Esophagus squamous epithelium (tissue), 5 donors: Measurements from ENCODE around the gene DHCR24. TPM values are rescaled to one million over a fixed set of nuclear protein-coding genes. Genes with fewer than 3 reads are reported as not detected.

ENCODE experiments used
- DNase-seq: peaks from one replicate; lab custom pipeline; 2025; lab: John Stamatoyannopoulos, UW
- H3K27ac ChIP-seq, 4 donors: fragments of 200-600 bp; sonication (generic); one replicate each; pipeline ENCODE4 v1.5.1; 2016 to 2019; ENCODE audit warnings: mild to moderate bottlenecking in 1 of 4
- H3K27me3 ChIP-seq, 4 donors: fragments of 200-600 bp; sonication (generic); 1 replicate in 3 of 4; 2 replicates in 1 of 4; pipeline versions ENCODE4 v1.5.1 to v1.6.0; 2017 to 2021; ENCODE audit warnings: antibody characterized with exemption in 1 of 4
- H3K36me3 ChIP-seq, 3 donors: fragments of 200-600 bp; sonication (generic); one replicate each; pipeline ENCODE4 v1.5.1; 2016 to 2019
- H3K4me1 ChIP-seq, 3 donors: fragments of 200-600 bp; sonication (generic); one replicate each; pipeline ENCODE4 v1.5.1; 2017 to 2019
- H3K4me3 ChIP-seq, 4 donors: fragments of 200-600 bp; sonication (generic); 1 replicate in 3 of 4; 2 replicates in 1 of 4; pipeline ENCODE4 v1.5.1; 2016 to 2019; ENCODE audit warnings: mild to moderate bottlenecking in 2 of 4, moderate library complexity in 1 of 4
- H3K9me3 ChIP-seq, 3 donors: fragments of 200-600 bp; sonication (generic); one replicate each; pipeline ENCODE4 v1.5.1; 2016 to 2019
- POLR2A ChIP-seq, 4 donors: fragments of 450-650 bp; IDR thresholded peaks; one replicate each; pipeline ENCODE4 v1.6.1; 2017; ENCODE audit warnings: antibody characterized with exemption in 4 of 4, mild to moderate bottlenecking in 4 of 4, moderate library complexity in 3 of 4
- WGBS, 2 donors: methylation state at CpG; one replicate each; pipeline ENCODE4 v1.1.5; 2018; 5-methylcytosine and 5-hydroxymethylcytosine counted together
- intact Hi-C: fragments of 100-400 bp; cut with DNase I; formaldehyde crosslinking; loops from one replicate; pipeline ENCODE4 v1.15.0; 2022
- total RNA-seq, 4 donors: library from RNA; depleted of rRNA; stranded (reverse); fragments of >200 nt; gene quantifications; one replicate each; pipeline ENCODE4 v1.1.0, GENCODE V29; 2016
- TF ChIP-seq, protein P1 (sequence below), 6 experiments: fragments of 450-650 bp in 4 of 6; fragments of 200-600 bp in 2 of 6; sonication (generic) in 2 of 6; IDR thresholded peaks; one replicate each; pipeline ENCODE4 v1.5.1; 2016 to 2019; ENCODE audit warnings: antibody characterized with exemption in 6 of 6, mild to moderate bottlenecking in 4 of 6, moderate library complexity in 4 of 6
- donor health status: DM: yes; HTN: yes; CAD: no.

DHCR24 gene
- total RNA-seq, 4 donors from 2014 or later = 285 to 499 (median 340) TPM

DNA sequence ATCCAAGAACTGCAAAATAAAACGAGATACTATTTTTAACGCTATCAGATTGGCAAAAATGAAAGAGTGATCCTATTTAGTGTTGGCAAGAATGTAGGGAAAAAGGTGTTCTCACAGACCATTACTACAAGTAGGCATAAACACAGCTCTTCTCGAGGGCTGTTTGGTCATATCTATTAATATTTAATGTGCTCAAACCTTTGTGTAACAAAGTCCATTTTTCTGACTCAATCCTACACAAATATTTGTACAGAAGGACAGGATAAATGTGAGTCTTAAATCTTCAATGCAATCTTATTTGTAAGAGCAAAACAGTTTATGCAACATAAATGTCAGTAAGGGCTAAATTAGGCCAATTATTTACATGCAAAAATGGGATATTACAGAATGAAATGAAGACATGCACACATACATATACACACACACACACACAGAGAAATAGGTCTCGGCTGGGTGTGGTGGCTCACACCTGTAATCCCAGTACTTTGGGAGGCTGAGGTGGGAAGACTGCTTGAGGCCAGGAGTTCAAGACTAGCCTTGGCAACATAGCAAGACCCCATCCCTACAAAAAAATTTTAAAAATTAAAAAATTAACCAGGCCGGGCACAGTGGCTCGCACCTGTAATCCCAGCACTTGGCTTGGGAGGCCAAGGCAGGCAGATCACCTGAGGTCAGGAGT, 17.7 kb downstream of the DHCR24 start:
- Histone ChIP-seq H3K36me3 (peaks cover 18 to 100% (median 29%) of the 10 kb centered on the region in 3 donors), H3K9me3 (no peaks in the 10 kb centered on the region), H3K27me3 (no peaks in the 10 kb centered on the region), H3K4me1 (no peaks in the 10 kb centered on the region), H3K4me3 (no peak overlapping the region), H3K27ac (no peak overlapping the region)
- intact Hi-C loops = no loop called here
- WGBS, 2 donors = 87 to 92% methylated on average over 6 of the region's 6 CpGs
- DNase-seq = no peak
- TF ChIP-seq, protein P1, sequence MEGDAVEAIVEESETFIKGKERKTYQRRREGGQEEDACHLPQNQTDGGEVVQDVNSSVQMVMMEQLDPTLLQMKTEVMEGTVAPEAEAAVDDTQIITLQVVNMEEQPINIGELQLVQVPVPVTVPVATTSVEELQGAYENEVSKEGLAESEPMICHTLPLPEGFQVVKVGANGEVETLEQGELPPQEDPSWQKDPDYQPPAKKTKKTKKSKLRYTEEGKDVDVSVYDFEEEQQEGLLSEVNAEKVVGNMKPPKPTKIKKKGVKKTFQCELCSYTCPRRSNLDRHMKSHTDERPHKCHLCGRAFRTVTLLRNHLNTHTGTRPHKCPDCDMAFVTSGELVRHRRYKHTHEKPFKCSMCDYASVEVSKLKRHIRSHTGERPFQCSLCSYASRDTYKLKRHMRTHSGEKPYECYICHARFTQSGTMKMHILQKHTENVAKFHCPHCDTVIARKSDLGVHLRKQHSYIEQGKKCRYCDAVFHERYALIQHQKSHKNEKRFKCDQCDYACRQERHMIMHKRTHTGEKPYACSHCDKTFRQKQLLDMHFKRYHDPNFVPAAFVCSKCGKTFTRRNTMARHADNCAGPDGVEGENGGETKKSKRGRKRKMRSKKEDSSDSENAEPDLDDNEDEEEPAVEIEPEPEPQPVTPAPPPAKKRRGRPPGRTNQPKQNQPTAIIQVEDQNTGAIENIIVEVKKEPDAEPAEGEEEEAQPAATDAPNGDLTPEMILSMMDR (IDR thresholded peaks at IDR 0.05) = no peak
- no peak for TF ChIP-seq POLR2A (IDR thresholded peaks at IDR 0.05)

- 71 to 96% methylated on average over 4 of the region's 4 CpGs for WGBS, 2 donors
- no peak overlapping the region for H3K27ac ChIP-seq
- TF ChIP-seq POLR2A (IDR thresholded peaks at IDR 0.05) = no peak
- TF ChIP-seq, protein P1 (IDR thresholded peaks at IDR 0.05) = no peak
- H3K9me3 ChIP-seq = no peaks in the 10 kb centered on the region
- H3K36me3 ChIP-seq = peaks cover 18 to 100% (median 27%) of the 10 kb centered on the region in 3 donors
- no peak overlapping the region for H3K4me3 ChIP-seq
- H3K27me3 ChIP-seq = no peaks in the 10 kb centered on the region
- intact Hi-C loops = no loop called here
- no peaks in the 10 kb centered on the region for H3K4me1 ChIP-seq
- DNase-seq = no peak
Observed at GRCh38 chr1:54867717-54868057, 19.3 kb downstream of the DHCR24 start.

DNA sequence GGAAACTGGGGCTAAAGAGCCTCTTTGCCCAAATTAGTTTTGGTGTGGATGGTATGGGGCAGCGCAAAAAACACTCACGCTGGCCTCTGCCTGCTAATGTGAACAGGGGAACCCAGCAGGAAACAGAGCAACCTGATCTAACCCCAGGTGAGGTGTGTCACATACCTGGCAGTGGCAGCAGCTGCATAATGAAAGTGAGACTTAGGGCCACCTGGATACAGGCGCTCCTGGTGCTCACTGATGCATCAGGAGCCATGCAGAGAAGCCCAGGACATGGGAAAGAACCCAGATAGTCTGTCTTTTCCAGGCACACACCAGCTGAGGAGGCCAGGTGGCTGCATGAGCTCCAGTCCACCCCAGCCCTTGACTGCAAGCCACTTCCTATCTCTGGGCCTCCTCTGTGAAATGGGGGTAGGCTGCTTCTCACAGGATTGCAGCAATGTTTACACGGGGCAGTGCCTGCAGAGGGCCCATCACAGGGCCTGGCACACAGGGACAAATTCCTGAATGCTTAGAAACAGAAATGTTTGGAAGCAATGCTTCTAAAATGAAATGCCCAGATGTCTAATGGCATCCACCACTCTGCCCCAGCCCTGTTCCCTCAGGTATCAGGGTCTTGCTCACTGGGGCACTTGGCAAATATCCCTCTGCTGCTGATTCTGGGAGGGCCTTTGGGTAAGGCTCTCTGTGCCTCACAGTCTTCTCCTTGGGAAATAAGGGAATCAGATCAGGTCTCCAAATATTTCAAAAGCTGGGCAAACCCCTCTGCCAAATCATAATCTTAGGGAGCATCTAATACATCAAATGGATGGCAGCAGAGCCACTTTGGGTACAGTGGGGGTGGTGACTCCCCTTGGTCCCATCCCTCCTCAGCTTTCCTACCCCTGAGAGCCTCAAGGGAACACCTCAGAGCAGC, 19.9 kb downstream of the DHCR24 start:
- H3K27ac ChIP-seq = no peak overlapping the region
- H3K36me3 ChIP-seq = peaks cover 22 to 100% (median 22%) of the 10 kb centered on the region in 3 donors
- DNase-seq = no peak
- no peaks in the 10 kb centered on the region for H3K4me1 ChIP-seq
- no peaks in the 10 kb centered on the region for H3K27me3 ChIP-seq
- WGBS, 2 donors = 71% methylated on average over 1 of the region's 4 CpGs; no CpG with 5 or more reads in 1 of the 2 donors
- H3K9me3 ChIP-seq = no peaks in the 10 kb centered on the region
- TF ChIP-seq, protein P1 (IDR thresholded peaks at IDR 0.05) = no peak
- TF ChIP-seq POLR2A (IDR thresholded peaks at IDR 0.05) = no peak
- intact Hi-C loops = no loop called here
- H3K4me3 ChIP-seq = no peak overlapping the region

- no peak for DNase-seq
Observed at GRCh38 chr1:54865238-54866073, 21.5 kb downstream of the DHCR24 start.

More at GRCh38 chr1:54865238-54866073, 21.5 kb downstream of the DHCR24 start:
- intact Hi-C loops = no loop called here
- Histone ChIP-seq H3K27ac (no peak overlapping the region), H3K9me3 (no peaks in the 10 kb centered on the region), H3K4me1 (no peaks in the 10 kb centered on the region), H3K4me3 (no peak overlapping the region), H3K36me3 (peaks cover 15 to 99% (median 19%) of the 10 kb centered on the region in 3 donors), H3K27me3 (no peaks in the 10 kb centered on the region)
- no peak for TF ChIP-seq POLR2A (IDR thresholded peaks at IDR 0.05)
- TF ChIP-seq, protein P1 (IDR thresholded peaks at IDR 0.05) = no peak
- 76 to 88% methylated on average over 3 to 5 of the region's 17 CpGs for WGBS, 2 donors
